Effector CD8-positive, alpha-beta T cell (primary cell): ENCODE measurements around the gene TMEM72.
A peak's percentile ranks its signal among the peaks of the same experiment; 100 is the strongest.

Experiments used
- DNase-seq: peaks from one replicate; lab custom pipeline; 2025; lab: John Stamatoyannopoulos, UW

Gene TMEM72

DNA sequence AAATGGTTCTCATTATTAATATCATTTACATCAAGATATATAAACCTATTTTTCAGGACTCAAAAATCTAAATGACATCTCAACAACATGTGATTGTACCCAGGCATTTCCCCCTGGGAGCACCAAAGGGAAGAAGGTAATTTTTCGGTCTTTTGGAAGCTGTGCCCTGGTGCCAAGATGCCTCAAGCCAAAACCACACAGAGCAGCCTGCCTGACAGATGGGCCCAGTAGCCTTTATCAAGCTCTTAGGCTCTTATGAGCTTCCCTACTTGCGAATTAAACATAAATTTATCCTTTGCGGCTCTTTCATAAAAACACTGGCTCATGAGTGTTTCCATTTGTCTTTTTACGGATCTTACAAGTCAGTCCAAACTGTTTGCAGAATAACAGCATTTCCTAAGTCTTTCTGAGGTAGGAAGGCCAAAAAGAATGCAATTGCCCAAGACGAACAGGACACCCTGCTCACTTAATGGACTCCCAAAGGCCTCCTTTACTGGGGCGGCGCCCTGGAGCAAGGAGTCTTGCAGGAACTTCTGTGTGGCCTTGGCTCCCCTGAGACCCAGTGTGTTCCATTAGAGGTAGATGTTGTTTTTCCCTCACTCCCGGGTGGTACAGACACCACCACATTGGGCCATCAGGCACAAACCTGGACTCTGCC, 44.4 kb downstream of the TMEM72 start:
- no peak for DNase-seq

DNA sequence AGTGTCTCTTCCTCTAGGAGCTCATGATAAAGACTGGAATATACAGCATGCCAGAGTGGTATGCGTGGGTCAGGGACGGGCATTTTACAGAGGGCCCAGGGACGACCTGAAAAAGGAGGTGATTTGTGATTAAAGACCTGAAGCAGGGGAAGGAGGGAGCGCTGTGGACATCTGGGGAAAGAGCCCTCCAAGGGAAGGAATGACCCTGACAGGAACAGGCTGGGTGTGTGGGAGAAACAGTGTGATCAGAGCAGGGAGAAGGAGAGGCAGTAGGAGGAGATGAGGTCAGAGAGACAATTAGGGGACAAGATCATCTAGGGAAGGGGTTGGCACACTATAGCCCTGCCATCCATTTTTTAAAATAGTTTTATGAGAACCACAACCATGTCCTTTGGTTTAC, 45.1 kb downstream of the TMEM72 start:
- DNase-seq = no peak

DNA sequence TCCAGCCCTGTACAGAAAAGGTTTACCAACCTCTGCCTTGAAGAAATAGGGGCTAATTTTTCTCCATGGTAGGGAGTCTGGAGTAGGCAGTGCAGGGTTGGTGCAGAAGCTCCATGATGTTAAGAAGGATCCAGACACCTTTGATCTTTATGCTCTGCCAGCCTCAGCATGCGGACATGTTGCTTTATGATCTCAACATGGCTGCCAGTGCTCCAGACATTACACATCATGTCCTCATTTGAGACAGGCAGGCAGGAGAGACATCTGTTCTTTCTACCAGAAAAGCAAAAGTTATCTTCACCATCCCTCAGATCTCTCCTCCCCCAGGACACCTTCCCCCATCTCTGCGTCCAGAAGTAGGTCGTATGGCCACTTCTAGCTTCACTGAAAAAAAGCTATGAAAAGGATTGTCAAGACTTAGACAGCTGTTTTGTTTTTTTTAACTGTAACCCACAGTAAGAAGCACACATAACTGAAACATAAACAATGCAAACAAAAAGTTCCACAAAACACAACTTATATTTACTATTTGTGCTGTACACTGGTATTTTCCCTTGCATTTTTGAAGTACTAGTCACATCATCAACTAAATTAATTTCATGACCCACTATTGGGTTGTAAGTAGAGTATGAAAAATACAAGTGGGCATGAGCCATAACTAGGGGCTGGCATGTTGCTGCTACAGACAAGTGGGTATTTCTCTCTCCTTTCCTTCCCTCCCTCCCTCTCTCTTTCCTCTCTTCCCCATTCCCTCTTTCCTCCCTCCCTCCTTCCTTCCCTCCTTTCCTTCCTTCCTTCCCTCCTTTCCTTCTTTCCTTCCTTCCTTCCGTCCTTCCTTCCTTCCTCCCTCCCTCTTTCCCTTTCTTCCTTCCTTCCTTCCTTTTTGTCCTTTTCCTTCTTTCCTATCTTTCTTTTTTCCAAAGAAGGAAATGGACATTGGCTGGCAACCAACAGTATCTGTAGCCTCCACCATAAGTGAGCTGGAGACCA, 45.9 kb downstream of the TMEM72 start:
- DNase-seq = no peak

DNA sequence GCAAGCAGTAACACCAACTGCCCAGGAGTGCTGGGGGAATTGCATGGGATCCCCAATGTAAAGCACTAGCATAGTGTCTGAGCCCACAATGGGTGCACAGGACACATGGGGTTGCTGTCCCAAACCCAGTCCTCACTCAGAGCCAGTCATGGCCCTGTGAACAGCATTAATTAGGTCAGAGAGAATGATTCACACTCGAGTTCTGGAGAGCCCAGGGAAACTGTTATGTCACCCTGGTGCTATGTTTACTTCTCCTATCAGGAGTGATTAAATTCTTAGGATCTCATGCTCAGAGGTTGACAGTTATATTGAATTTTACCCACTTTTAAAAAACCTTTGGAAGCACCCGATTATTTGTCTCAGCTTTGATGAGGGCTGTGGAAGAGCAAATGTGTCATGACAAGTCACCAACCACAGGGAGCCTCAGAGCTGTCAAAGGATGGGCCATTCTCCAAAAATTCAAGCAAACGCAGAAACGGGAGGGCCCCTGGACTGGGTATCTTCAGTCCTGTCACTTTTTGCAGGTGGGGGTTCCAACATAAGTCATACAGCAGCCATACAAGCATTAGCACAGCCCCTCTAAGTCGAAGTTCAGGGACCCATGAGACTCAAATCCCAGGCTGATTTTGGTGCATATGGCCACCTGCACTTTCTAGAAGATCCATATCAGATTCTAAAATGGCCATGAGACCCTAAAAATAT, 47.2 kb downstream of the TMEM72 start:
- DNase-seq = no peak

DNA sequence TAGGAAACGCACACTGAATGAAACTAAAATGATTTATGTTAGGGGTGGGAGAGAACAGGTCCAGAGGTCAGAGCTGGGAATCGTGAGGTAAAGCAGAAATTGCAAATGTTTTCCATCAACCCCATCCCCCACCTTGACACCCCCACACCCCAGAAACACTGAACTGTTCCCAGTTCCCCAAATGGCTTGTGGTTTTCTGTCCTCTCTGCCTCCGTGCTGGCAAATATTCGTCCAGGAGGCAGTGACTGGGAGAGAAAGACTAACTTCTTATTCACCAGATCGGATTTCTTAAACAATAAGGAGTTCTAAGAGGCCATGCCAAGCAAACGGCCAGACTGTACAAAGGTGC, 47.7 kb downstream of the TMEM72 start:
- no peak for DNase-seq

DNA sequence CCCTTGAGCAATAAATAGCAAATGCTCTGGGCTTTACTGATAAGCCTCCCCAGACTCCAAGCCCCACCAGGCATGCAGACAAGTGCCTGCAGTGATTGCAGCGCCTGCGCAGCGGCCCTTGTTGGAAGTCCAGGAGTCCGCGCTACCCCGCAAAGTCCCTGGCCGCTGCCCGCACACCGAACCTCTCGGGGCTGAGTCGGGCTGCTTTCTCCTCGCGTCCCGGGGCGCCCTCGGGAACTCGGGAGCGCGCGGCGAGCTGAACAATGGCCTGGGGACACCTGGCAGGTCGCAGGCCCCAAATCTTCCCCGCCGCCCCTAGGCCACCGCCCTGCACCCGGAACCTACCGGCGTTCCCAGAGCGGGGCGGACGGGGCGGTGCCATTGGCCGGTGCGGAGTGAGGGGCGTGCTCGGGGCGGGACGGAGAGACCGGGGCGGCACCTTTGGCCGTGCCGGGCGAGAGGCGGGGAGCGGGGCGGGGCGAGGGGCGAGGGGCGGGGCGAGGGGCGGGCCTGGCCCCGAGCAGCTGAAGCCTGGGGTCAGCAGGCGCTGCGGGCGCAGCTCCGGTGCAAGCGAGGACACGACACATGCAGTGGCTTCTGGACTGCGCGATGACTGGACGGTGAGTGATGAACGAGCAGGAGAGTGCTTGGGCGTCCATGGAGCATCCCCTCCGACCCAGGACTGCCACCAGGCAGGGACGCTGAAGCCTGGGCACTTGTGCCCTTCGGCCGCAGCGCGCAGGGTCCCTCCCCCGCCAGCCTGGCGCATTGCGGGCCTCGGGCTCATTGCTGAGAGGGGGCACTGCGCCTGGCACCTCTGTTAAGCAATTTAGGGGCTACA, 48.3 kb downstream of the TMEM72 start, which contains the start of gene RASSF4:
RASSF4 (plus strand) TSS at position 556 of the 841 bp plus-strand sequence. CDS start 10,401 bp downstream, outside the sequence.
- DNase-seq = peak; percentile 85

DNA sequence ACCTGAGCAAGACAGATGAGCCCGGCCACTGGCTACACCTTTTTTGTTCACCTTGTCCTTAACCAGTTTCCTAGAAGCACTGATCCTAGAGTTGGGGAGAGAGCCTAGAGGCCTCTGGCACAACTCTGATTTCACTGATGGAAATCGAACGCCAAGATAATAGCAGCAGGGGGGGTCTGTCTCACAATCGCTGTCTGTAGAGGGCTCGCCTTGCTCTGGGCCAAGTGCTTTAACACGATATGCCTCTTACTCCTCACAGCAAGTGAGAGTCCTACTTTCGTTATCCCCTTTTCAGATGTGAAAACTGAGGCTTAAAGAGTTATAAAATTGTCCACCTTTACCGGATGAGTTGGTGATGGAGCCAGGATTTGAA, 48.9 kb downstream of the TMEM72 start:
- DNase-seq = no peak

DNA sequence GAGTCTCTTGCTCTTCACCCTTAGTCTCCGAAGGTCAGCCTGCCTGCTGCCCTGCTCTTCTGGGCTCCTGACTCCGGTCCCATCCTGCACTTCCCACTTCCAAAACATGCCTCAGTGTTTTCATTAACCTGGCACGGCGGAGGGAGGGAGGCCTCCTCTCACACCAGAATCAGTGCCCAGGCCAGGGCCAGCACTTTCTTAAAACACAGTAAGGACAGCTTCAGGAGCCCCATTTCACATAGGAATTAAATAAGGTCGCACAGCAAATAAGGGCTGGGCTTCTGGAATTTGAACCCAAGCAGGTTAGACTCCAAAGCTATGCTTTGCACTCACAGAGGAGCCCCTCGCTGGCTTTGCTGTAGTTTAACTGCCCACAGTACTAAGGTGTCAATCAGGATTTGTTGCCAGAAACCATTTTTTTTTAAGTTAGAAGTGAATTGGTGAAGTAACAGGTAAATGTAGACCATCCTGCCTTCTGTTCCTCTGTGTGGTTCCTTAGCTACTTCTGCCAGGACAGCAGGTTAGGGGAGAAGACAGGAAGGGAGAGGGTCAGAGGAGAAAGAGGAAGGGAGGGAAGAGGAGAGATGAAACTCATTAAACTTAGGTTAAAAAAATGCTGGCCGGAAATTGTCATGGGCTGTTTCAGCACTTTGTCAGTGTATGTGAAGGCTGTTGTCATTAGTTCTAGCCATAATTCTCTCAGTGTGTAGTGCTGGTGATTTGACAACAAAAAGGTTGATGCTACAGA, 49.5 kb downstream of the TMEM72 start:
- DNase-seq = no peak

DNA sequence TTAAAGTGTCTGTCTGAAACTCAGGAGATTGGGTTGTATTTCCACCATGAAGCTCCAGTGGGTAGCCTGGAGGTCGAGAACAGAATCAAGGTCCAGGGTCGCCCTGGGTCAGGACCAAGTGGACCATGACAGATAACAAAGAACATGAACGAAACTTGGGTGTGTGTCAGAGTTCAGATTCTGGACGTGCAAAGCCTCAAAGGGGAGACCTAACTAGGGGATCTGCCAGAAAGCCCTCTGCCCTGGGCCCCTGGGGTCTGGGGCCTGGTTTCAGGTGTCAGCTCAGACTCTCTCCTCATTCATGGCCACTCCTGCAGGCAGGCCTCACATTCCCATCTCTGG, 50.1 kb downstream of the TMEM72 start:
- DNase-seq = no peak

DNA sequence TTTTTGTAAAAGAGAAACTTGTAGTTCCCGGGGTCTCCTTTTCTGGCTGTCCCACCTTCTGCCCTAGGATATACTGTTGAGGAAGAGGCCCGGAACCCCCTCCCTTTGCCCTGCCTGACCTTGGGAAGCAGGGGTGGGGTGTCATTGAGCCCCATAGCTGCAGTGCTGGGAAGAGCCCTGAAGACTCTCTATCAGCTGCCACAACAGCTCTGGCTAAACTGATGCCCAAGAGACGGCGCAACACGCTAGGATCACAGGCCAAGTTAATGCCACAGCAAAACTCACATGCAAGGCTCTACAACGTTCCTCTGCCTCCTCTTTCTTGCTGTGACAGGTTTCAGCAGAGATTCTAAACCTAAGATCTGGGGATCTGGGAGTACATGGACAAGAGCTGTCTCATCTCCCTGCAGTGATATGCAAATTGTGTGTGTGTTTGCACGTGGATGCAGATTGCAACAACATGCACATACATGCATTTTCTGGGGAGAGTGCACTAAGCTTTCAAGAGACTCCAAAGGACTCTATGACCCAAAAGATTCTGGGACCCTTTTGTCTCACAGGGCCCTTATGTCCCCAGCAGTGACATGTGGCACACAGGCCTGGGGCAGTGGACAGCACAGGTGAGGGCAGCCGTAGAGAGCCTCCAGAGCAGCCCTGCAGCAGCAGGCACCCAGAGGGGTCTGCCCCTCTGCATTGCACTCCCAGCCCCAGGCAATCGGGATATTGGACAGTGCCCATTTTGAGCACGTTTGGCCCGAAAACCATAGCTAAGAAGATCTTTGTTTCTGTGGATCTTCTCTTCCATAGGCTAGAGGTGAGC, 51.0 kb downstream of the TMEM72 start:
- DNase-seq = no peak

DNA sequence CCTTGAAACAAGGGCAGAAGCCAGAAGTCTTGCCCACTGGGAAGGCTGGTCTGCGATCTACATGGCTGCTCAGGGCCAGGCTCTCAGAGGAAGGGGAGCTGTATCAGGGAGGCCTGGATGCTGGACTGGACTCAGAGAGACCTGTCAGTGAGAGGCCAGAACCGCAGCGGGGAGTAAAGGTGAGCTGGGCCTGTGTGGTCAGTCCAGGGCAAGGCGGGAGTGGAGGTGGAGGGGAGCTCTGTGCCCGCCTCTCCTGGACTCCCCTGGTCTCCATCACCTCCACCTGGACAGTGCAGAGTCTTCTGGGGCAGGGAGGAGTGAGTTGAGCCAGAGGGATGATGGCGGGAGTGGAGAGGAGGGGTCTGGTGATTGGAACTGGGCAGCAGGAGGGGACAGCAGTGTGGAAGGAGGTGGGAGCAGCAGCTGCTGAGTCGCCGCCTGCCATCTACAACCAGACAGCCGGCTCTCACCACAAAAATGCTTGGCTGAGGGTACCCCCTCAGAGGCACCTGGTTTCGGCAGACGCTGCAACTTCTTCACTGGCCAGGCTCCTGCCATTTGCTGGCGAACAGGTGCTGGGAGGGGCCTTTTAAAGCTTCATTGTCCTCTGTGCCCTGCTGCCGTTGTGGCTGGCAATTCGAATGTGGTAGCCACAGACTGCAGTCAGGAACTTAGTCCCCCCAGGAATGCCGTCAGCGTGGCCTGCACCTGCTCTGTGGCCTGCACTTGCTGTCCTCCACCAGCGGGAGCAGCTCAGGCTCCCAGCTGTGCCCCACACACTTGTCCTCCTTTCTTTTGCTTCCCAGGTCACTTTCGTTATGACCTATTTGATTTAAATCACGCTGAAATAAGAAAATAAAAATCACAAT, 52.0 kb downstream of the TMEM72 start:
- DNase-seq = no peak

DNA sequence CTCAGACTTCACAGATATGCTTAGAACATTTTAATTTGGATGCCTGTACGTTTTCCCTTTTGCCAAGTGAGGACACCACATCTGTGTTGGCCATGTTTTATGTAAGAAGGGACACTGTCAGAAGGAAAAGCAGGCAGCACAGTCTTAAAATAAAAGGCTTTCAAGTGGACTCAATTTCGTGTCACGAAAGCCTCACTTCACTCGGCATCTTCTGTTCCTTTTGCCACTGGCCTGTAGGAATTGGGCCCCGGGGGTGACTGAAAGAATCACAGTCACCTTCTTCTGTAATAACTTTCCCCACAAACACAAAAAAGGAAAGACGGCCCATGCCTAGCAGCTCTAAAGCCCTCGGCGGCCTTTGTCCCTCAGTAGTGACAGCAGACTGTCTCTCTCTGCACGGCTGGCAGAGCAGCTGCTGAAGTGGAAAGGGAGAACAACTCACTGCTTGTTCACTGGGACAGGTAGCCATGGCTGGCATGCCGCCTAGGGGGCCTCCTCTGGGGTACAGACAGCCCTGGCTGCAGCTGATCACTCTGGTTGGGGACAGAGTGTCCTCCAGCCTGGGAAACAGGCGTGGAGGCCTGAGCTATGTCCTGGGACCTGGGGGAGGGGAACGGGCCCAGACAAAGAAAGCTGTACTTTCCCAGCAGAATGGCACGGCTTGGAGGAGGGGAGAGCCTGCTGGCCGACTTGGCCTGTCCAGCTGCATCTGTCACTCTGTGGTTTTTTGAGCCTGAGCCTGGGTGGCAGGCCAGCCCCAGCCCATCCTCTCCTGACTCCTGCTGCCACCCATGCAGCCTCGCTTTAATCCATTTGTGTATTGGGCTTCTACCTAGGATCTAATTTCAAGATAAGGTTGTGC, 52.9 kb downstream of the TMEM72 start:
- DNase-seq = no peak

DNA sequence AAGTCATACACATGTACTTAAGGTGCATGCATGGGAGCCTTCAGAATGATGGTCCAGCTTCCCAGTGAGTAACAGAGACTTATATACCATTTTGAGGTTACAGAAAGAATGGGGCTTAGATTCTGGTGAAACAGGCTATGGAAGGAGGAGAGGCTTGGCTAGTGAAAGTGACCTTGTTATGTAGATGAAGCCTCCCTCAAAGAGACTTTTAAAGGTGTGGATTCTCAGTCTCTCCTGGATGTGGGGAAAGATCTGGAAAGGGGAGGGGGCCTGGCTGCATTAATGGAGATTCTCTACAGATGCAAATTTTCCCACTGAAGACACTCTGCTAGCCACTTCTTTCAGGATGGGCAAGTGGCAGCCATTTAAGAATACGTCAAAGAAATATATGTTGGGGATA, 54.0 kb downstream of the TMEM72 start:
- DNase-seq = no peak

DNA sequence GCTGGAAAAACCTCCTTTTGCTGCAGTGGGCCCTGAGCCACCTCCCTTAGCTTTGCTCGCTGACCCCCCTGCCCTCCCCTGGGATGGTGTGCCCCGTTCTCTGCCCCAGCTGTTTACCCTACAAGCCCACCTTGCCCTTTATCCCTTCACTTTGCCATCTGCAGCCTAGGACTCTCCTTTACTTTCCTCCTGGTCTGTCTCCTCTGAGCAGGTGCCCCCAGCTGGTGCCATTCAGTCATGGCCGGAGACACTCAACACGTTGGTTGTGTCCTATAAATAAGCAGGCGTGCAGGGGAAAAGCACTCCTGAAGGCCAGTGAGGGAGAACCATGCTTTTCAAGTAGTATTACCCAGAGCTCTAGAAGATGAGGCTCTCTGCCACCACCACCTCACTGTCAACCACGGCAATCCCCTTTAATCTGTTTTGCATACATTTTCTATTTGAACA, 54.5 kb downstream of the TMEM72 start:
- no peak for DNase-seq

DNA sequence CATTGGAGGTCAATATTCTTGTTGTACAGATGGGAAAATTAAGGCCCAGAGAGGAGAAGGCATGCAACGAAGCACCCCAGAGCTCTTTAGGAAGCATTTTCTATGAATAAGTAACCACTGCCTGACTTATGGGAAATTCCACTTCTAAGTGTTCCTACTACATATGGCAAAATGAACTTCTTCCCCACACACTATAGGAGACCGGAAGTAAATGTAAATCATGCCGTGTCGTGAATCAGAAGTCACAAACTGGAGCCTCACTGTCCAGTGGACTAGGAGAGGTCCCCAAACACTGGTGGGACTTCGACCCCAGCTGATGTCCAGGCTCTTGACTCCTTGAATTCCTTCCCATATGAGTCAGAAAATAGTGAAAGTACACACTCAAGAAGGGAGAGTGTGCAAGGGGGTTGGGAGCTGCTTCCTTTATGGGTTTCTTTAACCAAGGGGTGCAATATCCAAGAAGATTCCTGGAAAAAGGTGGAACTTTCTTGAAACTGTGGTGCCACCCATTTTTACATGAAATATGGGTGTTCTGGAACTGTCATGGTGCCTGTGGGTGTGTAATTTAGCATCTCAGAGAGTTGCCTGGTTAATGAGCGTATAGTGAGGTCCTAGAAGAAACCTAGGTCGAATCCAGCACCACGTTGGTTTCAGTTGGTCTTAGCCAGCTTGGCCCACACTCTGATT, 55.1 kb downstream of the TMEM72 start:
- no peak for DNase-seq

DNA sequence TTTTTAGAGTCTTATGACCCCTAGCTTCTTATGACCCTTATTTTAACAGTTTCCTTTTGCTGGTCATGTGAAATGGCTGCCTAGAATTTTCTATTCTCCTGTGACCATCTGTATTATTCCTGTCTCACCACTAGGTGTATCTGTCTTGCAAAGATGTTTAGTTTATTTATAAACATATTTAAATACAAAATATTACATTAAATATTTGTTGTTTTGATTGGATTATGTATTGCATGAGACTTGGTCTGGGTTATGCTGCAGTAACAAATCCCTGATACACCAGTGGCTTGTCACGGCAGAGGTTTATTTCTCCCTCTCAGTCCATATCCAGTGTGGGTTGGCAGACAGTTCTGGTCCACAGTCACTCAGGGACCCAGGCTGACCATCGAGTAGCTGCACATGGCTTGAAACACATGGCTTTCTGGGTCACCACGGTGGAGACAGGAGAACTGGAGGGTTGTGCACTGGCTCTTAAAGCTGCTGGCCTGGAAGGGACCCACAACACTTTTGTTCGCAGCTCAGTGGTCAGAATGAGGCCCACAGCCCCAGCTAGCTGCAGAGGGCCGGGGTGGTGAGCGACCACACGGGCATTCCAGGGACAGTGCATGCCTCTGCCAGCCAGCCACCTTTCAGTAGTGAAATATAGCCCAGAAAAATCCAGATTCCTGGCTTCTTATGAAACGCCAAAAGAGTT, 55.8 kb downstream of the TMEM72 start:
- DNase-seq = no peak

DNA sequence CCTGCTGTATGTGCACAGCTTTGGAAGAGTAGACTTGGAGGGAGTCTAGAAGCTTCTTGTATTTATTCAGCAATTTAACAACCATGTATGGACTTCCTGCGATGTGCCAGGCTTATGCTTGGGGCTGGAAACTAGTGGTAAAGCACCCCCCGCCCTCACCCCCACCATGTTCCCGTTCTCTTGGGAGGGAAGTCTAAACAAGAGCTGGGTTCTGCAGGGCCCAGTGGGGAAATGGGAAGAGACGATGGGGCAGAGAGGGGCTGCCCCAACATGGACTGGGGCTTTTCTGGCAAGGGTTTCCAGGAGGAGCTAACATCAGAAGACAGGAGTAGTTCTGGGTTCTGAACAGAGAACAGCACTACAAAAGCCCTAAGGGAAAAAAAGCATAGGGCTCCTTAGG, 56.5 kb downstream of the TMEM72 start:
- no peak for DNase-seq
